ENCODE data around the gene MAPKAP1. TPM values are rescaled to one million over a fixed set of nuclear protein-coding genes. Genes with fewer than 3 reads are reported as not detected.
A peak's percentile ranks its signal among the peaks of the same experiment; 100 is the strongest.
"Not testable (repeated sequence)": the region's sequence is repeated elsewhere in the genome, so short reads cannot be mapped to it uniquely, and the experiment has no call there.

The MAPKAP1 gene
- total RNA-seq, 2 experiments from 2014 or later, result 55.3 to 57.9 TPM

- Mint-ChIP-seq H3K4me1 (ENCODE audit: low read depth) (peaks cover 4% of the 10 kb centered on the region), H3K4me3 (no peak overlapping the region), H3K36me3 (peaks cover 22% of the 10 kb centered on the region), H3K9me3 (peaks cover 22% of the 10 kb centered on the region), H3K27me3 (no peaks in the 10 kb centered on the region), H3K27ac (no peak overlapping the region)
- intact Hi-C loops (cut with micrococcal nuclease), result no loop called here
- no peak for DNase-seq
- CTCF ChIA-PET, result interaction anchor here (3.6 kb wide), 1 partner anchor 10 kb away, joined by 21 read pairs; no protein-coding TSS in a partner anchor
- POLR2A ChIA-PET, result no interaction called here
These were observed 138.4 kb downstream of the MAPKAP1 start for GRCh38 chr9:125568621-125569020.

GRCh38 chr9:125566051-125566450 is 141.0 kb downstream of the MAPKAP1 start:
- H3K9me3 Mint-ChIP-seq; H3K4me3 Mint-ChIP-seq; H3K27ac Mint-ChIP-seq; intact Hi-C loops (cut with micrococcal nuclease); CTCF ChIA-PET; H3K36me3 Mint-ChIP-seq; H3K27me3 Mint-ChIP-seq; DNase-seq: not testable (repeated sequence)
- H3K4me1 Mint-ChIP-seq (ENCODE audit: low read depth), result peaks cover 16% of the 10 kb centered on the region
- POLR2A ChIA-PET, result interaction anchor here (0.6 kb wide), 1 partner anchor 31 kb away, joined by 6 read pairs; no protein-coding TSS in a partner anchor

GRCh38 chr9:125565126-125565525 is 141.9 kb downstream of the MAPKAP1 start:
- Mint-ChIP-seq H3K36me3 (peaks cover 2% of the 10 kb centered on the region), H3K27me3 (no peaks in the 10 kb centered on the region), H3K9me3 (no peaks in the 10 kb centered on the region), H3K4me1 (ENCODE audit: low read depth) (peaks cover 16% of the 10 kb centered on the region), H3K4me3 (no peak overlapping the region), H3K27ac (no peak overlapping the region)
- no peak for DNase-seq
- ChIA-PET POLR2A (no interaction called here), CTCF (no interaction called here)
- intact Hi-C loops (cut with micrococcal nuclease), result no loop called here

GRCh38 chr9:125564631-125565030 is 142.4 kb downstream of the MAPKAP1 start:
- intact Hi-C loops (cut with micrococcal nuclease), result no loop called here

GRCh38 chr9:125561509-125562148 is 145.4 kb downstream of the MAPKAP1 start:
- H3K9me3 Mint-ChIP-seq, result no peaks in the 10 kb centered on the region
- DNase-seq, result no peak
- H3K4me3 Mint-ChIP-seq, result no peak overlapping the region
- POLR2A ChIA-PET, result no interaction called here
- CTCF ChIA-PET, result interaction anchor here (0.6 to 1.4 kb wide), 5 partner anchors 14 to 837 kb away, joined by 3 to 4 read pairs (median 3); no protein-coding TSS in a partner anchor
- H3K27me3 Mint-ChIP-seq, result no peaks in the 10 kb centered on the region
- intact Hi-C loops (cut with micrococcal nuclease), result no loop called here
- no peak overlapping the region for H3K27ac Mint-ChIP-seq
- H3K4me1 Mint-ChIP-seq (ENCODE audit: low read depth), result peaks cover 16% of the 10 kb centered on the region
- H3K36me3 Mint-ChIP-seq, result peaks cover 2% of the 10 kb centered on the region

More at GRCh38 chr9:125564631-125565030, 142.4 kb downstream of the MAPKAP1 start:
- Mint-ChIP-seq H3K4me1 (ENCODE audit: low read depth) (peaks cover 16% of the 10 kb centered on the region), H3K36me3 (no peaks in the 10 kb centered on the region), H3K9me3 (no peaks in the 10 kb centered on the region), H3K27me3 (no peaks in the 10 kb centered on the region), H3K4me3 (no peak overlapping the region), H3K27ac (no peak overlapping the region)
- CTCF ChIA-PET, result no interaction called here
- no peak for DNase-seq
- POLR2A ChIA-PET, result no interaction called here

- Mint-ChIP-seq H3K36me3 (peaks cover 10% of the 10 kb centered on the region), H3K27ac (no peak overlapping the region), H3K9me3 (no peaks in the 10 kb centered on the region), H3K4me1 (ENCODE audit: low read depth) (peaks cover 16% of the 10 kb centered on the region), H3K27me3 (no peaks in the 10 kb centered on the region), H3K4me3 (no peak overlapping the region)
- CTCF ChIA-PET, result interaction anchor here (1.0 to 1.1 kb wide), 2 partner anchors 37 to 71 kb away, joined by 3 read pairs; no protein-coding TSS in a partner anchor
- POLR2A ChIA-PET, result no interaction called here
- intact Hi-C loops (cut with micrococcal nuclease), result loop anchor here (2.0 to 5.0 kb wide), 2 partner anchors 587 to 669 kb away; no protein-coding TSS in a partner anchor
- DNase-seq, result no peak
These were observed 147.1 kb downstream of the MAPKAP1 start for GRCh38 chr9:125559894-125560293.

- intact Hi-C loops (cut with micrococcal nuclease), result loop anchor here (2.0 to 5.0 kb wide), 2 partner anchors 588 to 670 kb away; no protein-coding TSS in a partner anchor
These were observed 147.8 kb downstream of the MAPKAP1 start for GRCh38 chr9:125559194-125559593.

GRCh38 chr9:125558453-125559092 is 148.4 kb downstream of the MAPKAP1 start:
- Mint-ChIP-seq H3K4me1 (ENCODE audit: low read depth) (peaks cover 13% of the 10 kb centered on the region), H3K9me3 (no peaks in the 10 kb centered on the region), H3K27ac (no peak overlapping the region), H3K27me3 (no peaks in the 10 kb centered on the region), H3K4me3 (no peak overlapping the region), H3K36me3 (peaks cover 10% of the 10 kb centered on the region)
- ChIA-PET POLR2A (no interaction called here), CTCF (interaction anchor here (0.6 to 2.1 kb wide), 40 partner anchors 8 to 959 kb away, joined by 3 to 21 read pairs (median 4); partner anchors contain the start of gene MAPKAP1)
- intact Hi-C loops (cut with micrococcal nuclease), result loop anchor here (1.0 to 5.0 kb wide), 3 partner anchors 73 to 670 kb away; no protein-coding TSS in a partner anchor
- DNase-seq, result peak; percentile 64

More at GRCh38 chr9:125559194-125559593, 147.8 kb downstream of the MAPKAP1 start:
- Mint-ChIP-seq H3K27me3 (no peaks in the 10 kb centered on the region), H3K27ac (no peak overlapping the region), H3K9me3 (no peaks in the 10 kb centered on the region), H3K4me3 (no peak overlapping the region), H3K4me1 (ENCODE audit: low read depth) (peaks cover 13% of the 10 kb centered on the region), H3K36me3 (peaks cover 10% of the 10 kb centered on the region)
- CTCF ChIA-PET, result interaction anchor here (0.5 to 2.1 kb wide), 36 partner anchors 9 to 958 kb away, joined by 3 to 21 read pairs (median 4); partner anchors contain the start of gene MAPKAP1
- no peak for DNase-seq
- POLR2A ChIA-PET, result no interaction called here

- Mint-ChIP-seq H3K4me3 (no peak overlapping the region), H3K4me1 (ENCODE audit: low read depth) (no peaks in the 10 kb centered on the region), H3K27ac (no peak overlapping the region), H3K27me3 (no peaks in the 10 kb centered on the region), H3K9me3 (no peaks in the 10 kb centered on the region), H3K36me3 (peaks cover 10% of the 10 kb centered on the region)
- intact Hi-C loops (cut with micrococcal nuclease), result loop anchor here (5.0 kb wide), 1 partner anchor 591 kb away; no protein-coding TSS in a partner anchor
- POLR2A ChIA-PET, result no interaction called here
- no peak for DNase-seq
- CTCF ChIA-PET, result no interaction called here
These were observed 150.8 kb downstream of the MAPKAP1 start for GRCh38 chr9:125556046-125556721.

- ChIA-PET POLR2A (no interaction called here), CTCF (no interaction called here)
- intact Hi-C loops (cut with micrococcal nuclease), result loop anchor here (5.0 kb wide), 1 partner anchor 593 kb away; no protein-coding TSS in a partner anchor
- DNase-seq, result no peak
- Mint-ChIP-seq H3K36me3 (peaks cover 10% of the 10 kb centered on the region), H3K27ac (no peak overlapping the region), H3K27me3 (no peaks in the 10 kb centered on the region), H3K4me3 (no peak overlapping the region), H3K4me1 (ENCODE audit: low read depth) (no peaks in the 10 kb centered on the region), H3K9me3 (no peaks in the 10 kb centered on the region)
These were observed 152.3 kb downstream of the MAPKAP1 start for GRCh38 chr9:125554726-125555125.

GRCh38 chr9:125551781-125552180 is 155.2 kb downstream of the MAPKAP1 start:
- no peak for DNase-seq
- no peak overlapping the region for H3K4me3 Mint-ChIP-seq
- ChIA-PET POLR2A (no interaction called here), CTCF (no interaction called here)
- H3K9me3 Mint-ChIP-seq, result no peaks in the 10 kb centered on the region
- H3K27me3 Mint-ChIP-seq, result no peaks in the 10 kb centered on the region
- no peak overlapping the region for H3K27ac Mint-ChIP-seq
- H3K36me3 Mint-ChIP-seq, result peaks cover 10% of the 10 kb centered on the region
- H3K4me1 Mint-ChIP-seq (ENCODE audit: low read depth), result no peaks in the 10 kb centered on the region
- intact Hi-C loops (cut with micrococcal nuclease), result no loop called here

Measured in activated CD4-positive, alpha-beta memory T cell treated with anti-CD3 and anti-CD28 coated beads for 36 hours (primary cell).